UCSD-AML1 (cell line): ENCODE results near the gene ZNF641.
A peak's percentile ranks its signal among the peaks of the same experiment; 100 is the strongest.

Experiments used
- DNase-seq: peaks from one replicate; lab custom pipeline; 2025; ENCODE audit not compliant: unreplicated experiment; lab: John Stamatoyannopoulos, UW

ZNF641 gene

GRCh38 chr12:48350249-48351021, at the start of gene ZNF641:
Gene ZNF641 (minus strand): TSS chr12:48350919. CDS start chr12:48348090, 2,829 bp downstream.
- DNase-seq: peak; percentile 85

GRCh38 chr12:48390026-48390425, 39.3 kb upstream of the ZNF641 start:
- no peak for DNase-seq

- DNase-seq: no peak
Measured at GRCh38 chr12:48389409-48389808, 38.7 kb upstream of the ZNF641 start.

GRCh38 chr12:48388938-48389337, 38.2 kb upstream of the ZNF641 start:
- DNase-seq: no peak

GRCh38 chr12:48388460-48388859, 37.7 kb upstream of the ZNF641 start:
- no peak for DNase-seq

- DNase-seq: no peak
Measured at GRCh38 chr12:48380596-48380995, 29.9 kb upstream of the ZNF641 start.

GRCh38 chr12:48379794-48380193, 29.1 kb upstream of the ZNF641 start:
- DNase-seq: no peak

GRCh38 chr12:48377646-48378045, 26.9 kb upstream of the ZNF641 start:
- no peak for DNase-seq

GRCh38 chr12:48374164-48374563, 23.4 kb upstream of the ZNF641 start:
- no peak for DNase-seq

GRCh38 chr12:48366131-48366530, 15.4 kb upstream of the ZNF641 start:
- DNase-seq: no peak

GRCh38 chr12:48361664-48362339, 11.1 kb upstream of the ZNF641 start:
- DNase-seq: no peak

GRCh38 chr12:48358937-48359513, 8.3 kb upstream of the ZNF641 start:
- no peak for DNase-seq

- no peak for DNase-seq
Measured at GRCh38 chr12:48356041-48356768, 5.5 kb upstream of the ZNF641 start.

GRCh38 chr12:48352157-48352760, 1.5 kb upstream of the ZNF641 start:
- no peak for DNase-seq

- DNase-seq: no peak
Measured at GRCh38 chr12:48351022-48351708, 446 bp upstream of the ZNF641 start.

GRCh38 chr12:48349471-48349870, 1.2 kb downstream of the ZNF641 start:
- no peak for DNase-seq

- DNase-seq: no peak
Measured at GRCh38 chr12:48342980-48343379, 7.7 kb downstream of the ZNF641 start.

- no peak for DNase-seq
Measured at GRCh38 chr12:48340943-48341342, 9.8 kb downstream of the ZNF641 start.

GRCh38 chr12:48339442-48340117, 11.1 kb downstream of the ZNF641 start:
- DNase-seq: no peak

GRCh38 chr12:48336564-48336963, 14.2 kb downstream of the ZNF641 start:
- DNase-seq: peak; percentile 18
